IMR-90 (cell line): ENCODE results near the gene PRKAR1B.

Experiments used
- POLR2A ChIP-seq: IDR thresholded peaks from 2 replicates; pipeline ENCODE4 v1.6.1; 2012; ENCODE audit warnings: mild to moderate bottlenecking, low read depth, low read length
- TF ChIP-seq, protein P1 (sequence below): conservative IDR thresholded peaks from 2 replicates; pipeline ENCODE4 v1.5.1; 2012; ENCODE audit warnings: mild to moderate bottlenecking, low read depth, low read length, improper control_type of control experiment

DNA sequence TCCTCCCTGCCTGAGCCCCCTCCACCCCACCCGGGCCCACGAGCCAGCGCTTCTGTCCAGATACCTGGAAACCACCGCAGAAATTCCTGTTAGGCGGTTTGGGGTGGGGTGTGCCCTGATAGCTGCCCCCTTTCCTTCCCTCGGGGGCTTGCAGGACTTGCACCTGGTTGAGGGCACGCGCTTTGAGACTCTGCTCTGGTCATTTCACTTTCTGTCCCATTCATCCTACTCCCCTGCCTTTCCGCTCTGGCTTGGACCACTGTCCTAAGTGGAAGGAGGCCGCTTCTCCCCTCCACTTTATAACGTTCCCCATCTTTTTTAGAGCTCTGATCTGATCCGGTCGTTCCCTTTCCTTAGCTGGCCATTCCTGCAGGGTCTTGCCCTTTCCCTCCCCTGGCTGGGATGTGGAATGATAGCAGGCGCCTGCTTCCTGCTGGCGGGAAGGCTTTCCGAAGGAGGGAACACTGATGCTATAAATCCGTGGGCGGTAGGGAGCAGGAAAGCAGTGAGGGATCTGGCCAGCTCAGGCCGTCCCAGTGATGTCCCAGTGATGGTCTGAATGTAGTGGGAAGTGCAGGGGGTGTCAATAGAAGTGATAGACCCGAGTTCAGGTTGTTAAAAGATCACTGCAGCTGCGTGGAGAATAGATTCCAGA is 852 bp upstream of the PRKAR1B start:
- TF ChIP-seq, protein P1, sequence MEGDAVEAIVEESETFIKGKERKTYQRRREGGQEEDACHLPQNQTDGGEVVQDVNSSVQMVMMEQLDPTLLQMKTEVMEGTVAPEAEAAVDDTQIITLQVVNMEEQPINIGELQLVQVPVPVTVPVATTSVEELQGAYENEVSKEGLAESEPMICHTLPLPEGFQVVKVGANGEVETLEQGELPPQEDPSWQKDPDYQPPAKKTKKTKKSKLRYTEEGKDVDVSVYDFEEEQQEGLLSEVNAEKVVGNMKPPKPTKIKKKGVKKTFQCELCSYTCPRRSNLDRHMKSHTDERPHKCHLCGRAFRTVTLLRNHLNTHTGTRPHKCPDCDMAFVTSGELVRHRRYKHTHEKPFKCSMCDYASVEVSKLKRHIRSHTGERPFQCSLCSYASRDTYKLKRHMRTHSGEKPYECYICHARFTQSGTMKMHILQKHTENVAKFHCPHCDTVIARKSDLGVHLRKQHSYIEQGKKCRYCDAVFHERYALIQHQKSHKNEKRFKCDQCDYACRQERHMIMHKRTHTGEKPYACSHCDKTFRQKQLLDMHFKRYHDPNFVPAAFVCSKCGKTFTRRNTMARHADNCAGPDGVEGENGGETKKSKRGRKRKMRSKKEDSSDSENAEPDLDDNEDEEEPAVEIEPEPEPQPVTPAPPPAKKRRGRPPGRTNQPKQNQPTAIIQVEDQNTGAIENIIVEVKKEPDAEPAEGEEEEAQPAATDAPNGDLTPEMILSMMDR = 0 out of 2 replicates have a peak, but pooled peaks have one; percentile 7
- TF ChIP-seq POLR2A = no peak
